ENCODE results near the gene PRSS33.

Gene PRSS33

DNA sequence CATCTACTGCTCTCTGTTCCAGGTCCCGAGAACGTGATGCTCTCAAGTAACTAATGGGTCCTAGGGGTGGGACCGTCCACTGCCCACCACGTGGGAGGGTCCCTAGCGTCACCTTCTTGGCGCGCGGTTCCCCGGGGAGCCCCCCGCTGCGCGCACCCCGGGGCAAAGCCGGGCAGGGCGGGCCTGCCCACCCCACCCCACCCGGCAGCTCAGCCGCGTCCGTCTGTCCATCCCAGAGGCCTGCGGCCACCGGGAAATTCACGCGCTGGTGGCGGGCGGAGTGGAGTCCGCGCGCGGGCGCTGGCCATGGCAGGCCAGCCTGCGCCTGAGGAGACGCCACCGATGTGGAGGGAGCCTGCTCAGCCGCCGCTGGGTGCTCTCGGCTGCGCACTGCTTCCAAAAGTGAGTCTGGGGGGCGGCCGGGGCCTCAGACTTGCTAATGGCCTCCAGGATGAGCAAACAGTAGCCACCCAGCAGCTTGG, 11.4 kb upstream of the PRSS33 start:
- no peak for ATAC-seq

DNA sequence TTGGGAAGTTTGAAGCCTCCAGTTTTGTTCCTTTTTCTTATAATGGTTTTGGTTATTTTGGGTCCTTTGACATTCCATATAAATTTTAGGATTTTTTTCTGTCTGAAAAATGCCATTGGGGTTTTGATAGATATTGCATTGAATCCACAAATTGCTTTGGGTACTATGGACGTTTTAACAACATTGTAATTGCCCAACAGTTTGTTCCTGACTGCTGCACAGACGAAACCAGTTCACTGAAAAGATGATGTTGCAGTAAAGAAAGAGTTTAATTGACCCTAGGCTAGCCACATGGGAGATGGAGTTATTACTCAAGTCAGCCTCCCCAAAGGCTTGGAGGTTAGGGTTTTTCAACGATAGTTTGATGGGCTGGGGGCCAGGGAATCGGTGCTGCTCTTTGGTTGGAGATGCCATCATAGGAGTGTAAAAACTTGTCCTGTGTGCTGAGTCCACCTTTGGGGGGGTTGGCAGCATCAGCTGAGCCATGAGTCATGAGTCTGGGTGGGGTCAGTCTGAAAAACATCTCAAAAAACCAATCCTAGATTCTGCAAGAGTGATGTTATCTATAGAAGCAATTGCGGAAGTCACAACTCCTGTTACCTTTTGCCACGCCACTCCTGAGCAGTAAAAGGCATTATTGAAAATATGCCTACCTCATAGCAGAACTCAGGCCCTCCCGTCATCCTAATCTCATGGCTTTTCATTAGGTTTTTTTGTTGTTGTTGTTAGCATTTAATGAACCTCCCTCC, 8.2 kb upstream of the PRSS33 start:
- no peak for ATAC-seq

- ATAC-seq, result no peak
Observed at GRCh38 chr16:2792940-2793339, 5.6 kb upstream of the PRSS33 start.

DNA sequence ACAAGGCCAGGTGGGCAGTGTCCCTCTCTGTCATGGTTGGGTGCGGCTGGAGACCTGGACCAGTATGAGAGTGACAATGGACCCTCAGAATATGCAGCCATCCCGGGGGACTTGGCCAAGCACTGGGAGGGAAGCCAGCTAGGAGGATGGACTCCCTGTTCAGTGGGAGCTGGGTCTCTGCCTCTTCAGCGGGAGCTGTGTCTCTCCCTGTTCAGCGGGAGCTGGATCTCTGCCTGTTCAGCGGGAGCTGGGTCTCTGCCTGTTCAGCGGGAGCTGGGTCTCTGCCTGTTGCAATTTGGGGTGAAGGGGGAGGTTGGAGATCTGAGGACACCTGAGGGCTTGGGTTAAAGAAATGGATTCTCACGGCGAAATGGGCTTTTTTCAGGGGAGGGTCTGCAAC, 3.8 kb upstream of the PRSS33 start:
- ATAC-seq, result no peak

DNA sequence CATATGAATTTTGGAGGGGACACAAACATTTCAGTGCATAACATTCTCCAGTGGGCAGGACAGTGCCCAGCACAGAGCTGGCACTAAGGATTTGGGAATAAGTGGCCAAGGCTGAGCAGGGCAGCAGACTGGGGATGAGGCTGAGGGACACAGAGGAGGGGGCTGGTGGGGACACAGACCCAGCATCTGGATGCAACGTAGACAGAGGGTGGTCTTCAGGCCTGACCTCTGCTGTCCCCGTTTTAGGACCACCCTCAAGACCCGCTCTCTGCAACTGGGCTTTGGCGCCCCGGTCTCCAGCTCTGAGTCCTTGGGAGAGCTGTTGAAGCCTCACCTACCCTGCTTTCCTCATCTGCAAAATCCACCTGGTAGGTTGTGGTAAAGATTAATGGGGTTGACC, 3.3 kb upstream of the PRSS33 start:
- ATAC-seq, result no peak

DNA sequence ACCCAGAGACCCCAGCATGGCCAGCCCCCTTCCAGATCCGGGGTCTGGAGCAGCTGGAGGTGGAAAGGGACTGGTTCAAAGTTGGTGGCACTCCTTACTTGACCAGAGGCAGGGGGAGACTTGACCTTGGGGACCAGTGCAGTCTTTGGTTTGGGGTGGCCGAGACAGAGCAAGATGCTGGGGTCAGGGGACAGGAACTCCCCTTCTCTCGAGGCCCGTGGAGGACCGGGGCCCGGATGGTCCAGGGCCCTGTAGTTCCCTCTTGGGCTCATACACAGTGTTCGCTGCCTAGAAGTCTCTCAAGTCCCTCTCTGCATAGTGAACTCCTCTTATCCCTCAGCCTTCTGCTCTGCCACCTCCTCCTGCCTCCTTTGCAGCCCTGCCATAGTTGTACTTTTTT, 601 bp upstream of the PRSS33 start:
- no peak for ATAC-seq

DNA sequence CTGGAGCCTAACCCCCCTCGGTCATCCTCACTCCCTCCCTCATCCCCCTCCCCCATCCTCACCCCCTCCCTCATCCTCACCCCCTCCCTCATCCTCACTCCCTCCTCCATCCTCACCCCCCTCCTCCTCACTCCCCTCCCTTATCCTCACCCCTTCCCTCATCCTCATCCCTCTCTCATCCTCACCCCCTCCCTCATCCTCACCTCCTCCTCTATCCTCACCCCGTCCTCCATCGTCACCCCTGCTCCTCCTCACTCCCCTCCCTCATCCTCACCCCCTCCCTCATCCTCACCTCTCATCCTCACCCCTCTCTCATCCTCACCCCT, 571 bp downstream of the PRSS33 start:
- ATAC-seq, result no peak

- no peak for ATAC-seq
Observed at GRCh38 chr16:2786061-2786825, 1.1 kb downstream of the PRSS33 start.

DNA sequence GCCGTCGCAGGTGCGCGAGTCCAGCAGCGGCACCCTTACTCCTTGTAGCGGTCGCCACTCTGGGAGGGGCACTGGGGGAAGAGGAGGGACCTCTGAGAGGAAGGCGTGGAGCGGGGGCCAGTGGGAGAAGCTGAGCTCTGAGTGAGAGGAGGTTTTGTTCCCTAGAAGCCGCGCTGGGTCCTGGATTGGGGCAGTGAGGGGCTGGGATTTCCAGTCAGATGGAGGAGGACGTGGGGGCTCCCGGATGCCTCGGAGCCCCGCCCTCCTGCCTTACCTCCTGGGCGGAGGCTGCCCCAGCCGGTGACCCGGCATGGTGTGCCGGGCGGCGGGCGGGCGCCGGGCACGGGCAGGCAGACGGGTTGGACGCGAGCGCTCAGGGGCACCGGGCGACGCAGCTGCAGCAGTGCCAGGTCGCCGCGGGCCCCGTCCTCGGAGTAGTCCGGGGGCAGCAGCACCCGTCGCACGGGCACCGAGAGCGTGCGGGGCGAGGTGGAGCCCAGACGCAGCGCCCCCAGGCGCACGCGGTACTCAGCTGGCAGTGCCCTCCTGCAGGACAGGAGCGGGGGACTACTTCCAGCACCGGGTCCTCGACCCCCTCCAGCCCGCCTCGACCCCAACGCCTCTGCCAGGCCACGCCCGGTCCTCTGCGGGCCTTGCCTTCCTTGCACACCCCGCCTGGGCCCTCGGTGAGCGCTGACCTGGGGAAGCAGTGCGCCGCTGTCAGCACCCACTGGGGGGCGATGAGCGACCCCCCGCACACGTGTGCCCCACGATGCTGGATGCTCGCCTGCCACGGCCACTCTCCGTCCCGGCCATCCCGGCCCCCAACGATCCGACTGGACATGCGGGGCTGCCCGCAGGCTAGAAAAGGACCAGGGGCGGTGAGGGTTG, 2.0 kb downstream of the PRSS33 start:
- peak; percentile 68 to 71 for ATAC-seq

DNA sequence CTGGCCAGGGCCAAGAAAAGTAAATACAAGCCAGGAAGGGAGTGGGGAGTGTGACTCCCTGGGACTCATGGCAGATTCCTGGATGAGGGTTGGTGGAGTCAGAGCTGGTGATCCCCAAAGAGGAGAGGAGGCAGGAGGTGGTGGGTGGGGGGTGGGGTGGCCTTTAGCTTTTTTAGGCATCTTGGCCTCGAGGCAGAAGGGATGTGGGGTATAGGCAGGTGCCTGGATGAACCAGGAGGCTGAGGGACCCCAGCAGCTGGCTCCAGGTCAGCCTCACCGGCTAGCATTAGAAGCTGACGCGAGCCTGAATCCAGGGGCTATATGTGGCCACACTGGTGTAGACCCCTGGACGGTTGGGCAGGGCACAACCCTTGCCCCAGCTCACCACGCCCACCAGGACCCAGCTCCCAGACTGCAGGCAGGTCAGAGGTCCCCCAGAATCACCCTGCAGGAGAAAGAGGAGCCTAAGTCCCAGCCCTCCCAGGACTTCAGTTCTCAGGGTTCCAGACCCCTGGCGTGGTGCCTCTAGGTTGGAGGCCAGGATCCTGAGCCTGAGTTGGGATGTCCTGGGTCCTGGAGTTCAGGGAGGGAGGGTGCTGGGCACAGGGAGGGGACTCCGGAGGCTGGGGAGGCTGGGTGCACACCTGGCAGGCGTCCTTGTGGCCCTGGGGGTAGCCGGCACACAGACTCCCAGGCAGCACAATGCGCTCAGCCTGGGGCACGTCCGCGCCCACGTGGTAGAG, 2.8 kb downstream of the PRSS33 start:
- no peak for ATAC-seq

DNA sequence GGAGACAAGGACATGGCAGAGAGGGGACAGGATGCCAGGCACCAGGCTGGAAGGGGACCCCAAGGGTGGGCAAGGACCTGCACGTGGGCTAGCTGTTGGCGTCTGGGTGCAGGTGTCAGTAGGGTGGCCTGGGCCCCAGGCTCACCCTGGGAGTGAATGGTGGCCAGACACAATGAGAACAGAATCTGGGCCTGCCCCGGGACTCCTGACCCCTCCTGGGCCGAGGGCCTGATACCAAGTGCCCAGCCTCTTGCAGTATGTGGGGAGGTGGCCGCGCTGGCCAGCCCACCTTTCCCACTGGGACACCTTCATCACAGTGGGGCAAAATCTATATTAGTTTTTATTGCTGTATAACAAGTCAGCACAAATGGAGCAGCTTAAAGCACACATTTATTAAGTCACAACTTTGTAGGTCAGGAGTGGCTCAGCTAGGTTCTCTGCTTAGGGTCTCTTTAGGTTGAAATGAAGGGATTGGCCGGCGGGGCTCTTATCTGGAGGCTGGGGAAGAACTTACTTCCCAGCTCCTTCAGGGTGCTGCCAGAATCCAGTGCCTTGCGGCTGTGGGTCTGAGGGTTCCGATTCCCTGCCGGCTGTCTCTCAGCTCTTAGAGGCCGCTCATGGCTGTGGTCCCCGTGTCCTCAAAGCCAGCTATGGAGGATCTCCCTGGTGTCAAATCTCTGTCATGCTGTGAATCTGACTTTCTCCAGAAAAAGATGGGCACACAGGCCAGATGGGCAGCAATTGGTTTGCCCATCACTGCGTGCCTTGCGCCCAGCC, 3.6 kb downstream of the PRSS33 start:
- no peak for ATAC-seq

DNA sequence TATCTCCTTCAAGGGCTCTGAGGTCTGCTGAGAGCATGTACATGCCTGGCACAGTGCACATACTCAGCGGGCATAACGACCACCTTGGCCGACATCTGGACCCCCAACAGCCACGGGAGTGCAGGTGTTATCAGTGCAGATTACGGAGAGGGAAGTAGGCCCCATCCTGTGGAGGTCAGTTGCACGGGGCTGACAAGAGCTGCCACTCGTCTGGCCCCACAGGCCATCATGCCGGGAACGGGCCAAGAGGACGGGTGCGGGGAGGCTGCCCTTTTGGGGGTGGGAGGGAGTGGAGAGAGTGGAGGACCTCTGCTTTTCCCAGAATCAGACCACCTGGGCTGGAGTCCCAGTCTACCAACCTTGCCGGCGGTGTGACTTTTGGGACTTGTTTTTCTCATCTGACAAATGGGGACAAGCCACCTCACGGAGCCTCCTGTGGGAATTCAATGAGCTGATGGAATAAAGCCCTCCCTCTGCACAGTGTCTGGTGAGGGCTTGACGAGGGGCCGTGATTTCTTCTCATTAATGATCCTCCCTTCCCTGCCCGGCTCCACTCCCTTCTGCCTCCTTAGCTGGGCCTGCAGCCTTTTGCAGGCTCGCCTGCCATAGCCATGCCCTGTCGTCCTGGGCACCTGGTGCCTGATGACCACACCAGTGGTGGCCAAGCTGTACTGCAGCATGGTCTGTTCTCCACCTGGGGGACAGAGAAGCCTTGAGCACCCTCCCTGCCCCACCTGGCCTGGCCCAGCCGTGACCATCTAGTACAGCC, 4.6 kb downstream of the PRSS33 start:
- no peak for ATAC-seq

DNA sequence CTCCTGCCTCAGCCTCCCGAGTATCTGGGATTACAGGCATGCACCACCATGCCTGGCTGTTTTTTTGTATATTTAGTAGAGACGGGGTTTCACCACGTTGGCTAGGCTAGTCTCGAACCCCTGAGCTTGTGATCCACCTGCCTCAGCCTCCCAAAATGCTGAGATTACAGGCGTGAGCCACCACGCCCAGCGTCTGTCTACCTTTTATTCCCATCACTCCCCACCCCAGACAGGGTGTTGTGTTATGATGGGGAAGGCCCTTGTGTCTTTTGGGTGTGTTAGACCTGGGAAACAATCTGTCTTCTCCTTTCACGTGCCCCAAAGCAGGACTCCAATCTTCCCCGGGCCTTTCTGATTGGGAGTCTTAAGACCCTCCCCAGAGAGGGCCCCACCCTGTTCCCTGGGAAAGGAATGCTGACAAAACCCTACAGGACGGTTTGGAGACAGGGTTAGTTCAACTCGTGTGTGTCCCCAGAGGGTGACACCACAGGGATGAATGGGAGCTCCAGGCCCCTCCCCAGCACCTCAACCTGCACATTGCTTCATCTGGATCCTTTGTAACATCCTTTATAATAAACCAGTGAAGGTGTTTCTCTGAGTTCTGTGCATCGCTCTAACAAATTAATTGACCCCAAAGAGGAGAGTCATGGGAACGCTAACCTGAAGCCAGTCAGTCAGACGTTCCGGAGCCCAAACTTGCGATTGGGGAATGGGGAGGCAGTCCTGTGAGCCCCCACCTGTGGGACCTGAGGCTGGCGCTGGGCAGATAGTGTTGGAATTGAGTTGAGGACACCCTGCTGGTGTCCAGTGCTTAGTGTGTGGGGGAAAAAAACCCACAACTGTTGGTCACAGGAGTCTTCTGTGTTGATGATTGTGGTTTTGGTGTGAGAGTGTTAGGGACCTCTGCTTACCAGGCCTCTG, 7.1 kb downstream of the PRSS33 start:
- no peak for ATAC-seq

GRCh38 chr16:2779151-2779920, 8.0 kb downstream of the PRSS33 start:
- ATAC-seq, result no peak

- no peak for ATAC-seq
Observed at GRCh38 chr16:2778630-2778958, 8.8 kb downstream of the PRSS33 start.

- ATAC-seq, result peak; percentile 8 to 12
Observed at GRCh38 chr16:2777903-2778629, 9.3 kb downstream of the PRSS33 start.

DNA sequence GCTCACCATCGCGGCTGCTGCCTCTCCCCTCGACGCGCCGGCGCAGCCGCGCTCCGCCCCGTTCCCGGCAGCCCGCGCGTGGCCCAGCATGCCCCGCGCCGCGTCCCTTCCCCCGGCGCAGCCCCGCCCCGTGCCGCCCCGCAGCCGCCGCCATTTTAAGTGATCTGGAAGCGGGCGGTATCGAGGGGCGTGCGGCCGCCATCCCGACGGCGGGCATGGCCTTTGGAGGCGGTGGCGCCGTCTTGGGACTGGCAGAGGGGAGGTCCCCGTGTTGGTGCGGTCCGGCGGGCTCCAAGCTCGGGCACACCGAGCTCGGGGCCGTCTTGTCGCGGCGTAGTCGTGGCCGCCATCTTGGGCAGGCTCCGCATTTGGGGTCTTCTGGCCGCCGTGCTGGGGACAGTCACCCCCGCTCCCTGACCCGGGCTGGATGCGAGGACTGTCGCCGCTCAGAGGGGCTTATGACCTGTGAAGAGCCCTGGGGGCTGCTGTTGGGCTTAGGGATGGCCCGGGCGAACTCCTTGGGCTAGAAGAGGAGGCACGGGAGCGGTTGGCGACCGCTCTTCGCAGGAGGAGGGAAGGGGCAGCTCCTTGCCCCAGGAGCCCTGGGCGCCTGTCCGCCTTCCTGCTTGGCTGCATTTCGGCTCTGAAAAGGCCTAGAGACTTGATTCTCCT, 10.0 kb downstream of the PRSS33 start, which contains the start of gene ELOB:
Gene ELOB (minus strand): TSS at position 50 of the 672 bp plus-strand sequence. CDS start 41 bp downstream, at position 9.
- ATAC-seq, result peak; percentile 94 to 95
